Epidermal melanocyte (primary cell): ENCODE measurements around the gene CWC15.
A peak's percentile ranks its signal among the peaks of the same experiment; 100 is the strongest.
"Not testable (repeated sequence)": the region's sequence is repeated elsewhere in the genome, so short reads cannot be mapped to it uniquely, and the experiment has no call there.

Source experiments
- DNase-seq: peaks from one replicate; pipeline ENCODE4 v3.0.0; 2011; ENCODE audit warnings: low spot score; ENCODE audit not compliant: insufficient read length

Gene CWC15

GRCh38 chr11:94954753-94955152, 18.6 kb downstream of the CWC15 start:
- no peak for DNase-seq

- no peak for DNase-seq
Observed at GRCh38 chr11:94948070-94948617, 25.2 kb downstream of the CWC15 start.

- no peak for DNase-seq
Observed at GRCh38 chr11:94946812-94947211, 26.5 kb downstream of the CWC15 start.

GRCh38 chr11:94941131-94941530, 32.2 kb downstream of the CWC15 start:
- no peak for DNase-seq

- DNase-seq = no peak
Observed at GRCh38 chr11:94939346-94939745, 34.0 kb downstream of the CWC15 start.

GRCh38 chr11:94938095-94939055, 35.0 kb downstream of the CWC15 start:
- no peak for DNase-seq

GRCh38 chr11:94934846-94935245, 38.5 kb downstream of the CWC15 start:
- no peak for DNase-seq

GRCh38 chr11:94934362-94934761, 39.0 kb downstream of the CWC15 start:
- no peak for DNase-seq

- DNase-seq = no peak
Observed at GRCh38 chr11:94933223-94934130, 39.9 kb downstream of the CWC15 start.

GRCh38 chr11:94932503-94932902, 40.9 kb downstream of the CWC15 start:
- DNase-seq = no peak

- DNase-seq = not testable (repeated sequence)
Observed at GRCh38 chr11:94932072-94932471, 41.3 kb downstream of the CWC15 start.

- DNase-seq = no peak
Observed at GRCh38 chr11:94928117-94928990, 45.0 kb downstream of the CWC15 start.

- peak; percentile 84 for DNase-seq
Observed at GRCh38 chr11:94926698-94927237, 46.6 kb downstream of the CWC15 start.

GRCh38 chr11:94926271-94926625, 47.1 kb downstream of the CWC15 start:
- DNase-seq = no peak

GRCh38 chr11:94925422-94926270, 47.7 kb downstream of the CWC15 start:
- no peak for DNase-seq

GRCh38 chr11:94924612-94925011, 48.7 kb downstream of the CWC15 start:
- no peak for DNase-seq

GRCh38 chr11:94924171-94924572, 49.2 kb downstream of the CWC15 start:
- DNase-seq = no peak

- no peak for DNase-seq
Observed at GRCh38 chr11:94923004-94923334, 50.4 kb downstream of the CWC15 start.

GRCh38 chr11:94922321-94923003, 50.9 kb downstream of the CWC15 start:
- DNase-seq = no peak
